NCI-H1930 (cell line): ENCODE data around the gene RABGAP1L.
"Not testable (repeated sequence)": the region's sequence is repeated elsewhere in the genome, so short reads cannot be mapped to it uniquely, and the experiment has no call there.

Source experiments
- DNase-seq, 2 experiments: peaks; one replicate each; lab custom pipeline; 2025; lab: John Stamatoyannopoulos, UW

Gene RABGAP1L

GRCh38 chr1:174874331-174875053, 715.2 kb downstream of the RABGAP1L start:
- peak in 1 of 2 experiments; percentile 24 for DNase-seq

- DNase-seq: peak; percentile 80 to 84
Measured at GRCh38 chr1:174875306-174875705, 716.0 kb downstream of the RABGAP1L start.

GRCh38 chr1:174877208-174877673, 717.9 kb downstream of the RABGAP1L start:
- DNase-seq: peak in 1 of 2 experiments; percentile 9

- DNase-seq: no peak
Measured at GRCh38 chr1:174880171-174880570, 720.9 kb downstream of the RABGAP1L start.

- no peak for DNase-seq
Measured at GRCh38 chr1:174883409-174883808, 724.1 kb downstream of the RABGAP1L start.

- no peak for DNase-seq
Measured at GRCh38 chr1:174884038-174884437, 724.7 kb downstream of the RABGAP1L start.

- DNase-seq: no peak
Measured at GRCh38 chr1:174884566-174884965, 725.2 kb downstream of the RABGAP1L start.

GRCh38 chr1:174890024-174890423, 730.7 kb downstream of the RABGAP1L start:
- no peak for DNase-seq

GRCh38 chr1:174892016-174892415, 732.7 kb downstream of the RABGAP1L start:
- DNase-seq: no peak

- no peak for DNase-seq
Measured at GRCh38 chr1:174894117-174894762, 734.9 kb downstream of the RABGAP1L start.

- not testable (repeated sequence) for DNase-seq
Measured at GRCh38 chr1:174895610-174896009, 736.3 kb downstream of the RABGAP1L start.

GRCh38 chr1:174898102-174898797, 738.9 kb downstream of the RABGAP1L start:
- no peak for DNase-seq

- no peak for DNase-seq
Measured at GRCh38 chr1:174900317-174900716, 741.0 kb downstream of the RABGAP1L start.

GRCh38 chr1:174902531-174903099, 743.3 kb downstream of the RABGAP1L start:
- DNase-seq: no peak

GRCh38 chr1:174911606-174912005, 752.3 kb downstream of the RABGAP1L start:
- DNase-seq: no peak

GRCh38 chr1:174912264-174912663, 752.9 kb downstream of the RABGAP1L start:
- DNase-seq: no peak

GRCh38 chr1:174913225-174913903, 754.0 kb downstream of the RABGAP1L start:
- no peak for DNase-seq

- DNase-seq: no peak
Measured at GRCh38 chr1:174914991-174915390, 755.7 kb downstream of the RABGAP1L start.

GRCh38 chr1:174916846-174917245, 757.5 kb downstream of the RABGAP1L start:
- no peak for DNase-seq

- DNase-seq: no peak
Measured at GRCh38 chr1:174920093-174920492, 760.8 kb downstream of the RABGAP1L start.

- no peak for DNase-seq
Measured at GRCh38 chr1:174922121-174922520, 762.8 kb downstream of the RABGAP1L start.

GRCh38 chr1:174923820-174924219, 764.5 kb downstream of the RABGAP1L start:
- DNase-seq: no peak
